Activated T-helper 2 cell treated with anti-CD3 and anti-CD28 coated beads, Interferon-gamma antibody, Interleukin-2, Interleukin-4, amounts not matched to agents 10 μg/mL and 5 μg/mL and 100 μg/mL, durations not matched to agents 14 hours and 24 hours and 36 hours (primary cell): ENCODE results near the gene IQSEC1. TPM values are rescaled to one million over a fixed set of nuclear protein-coding genes. Genes with fewer than 3 reads are reported as not detected.

Source experiments
- DNase-seq: peaks from one replicate; pipeline ENCODE4 v3.0.0; 2021; ENCODE audit warnings: low spot score
- H3K27ac Mint-ChIP-seq: one replicate; pipeline ENCODE4 v1.8.0; 2021; ENCODE audit warnings: mixed read lengths
- H3K27me3 Mint-ChIP-seq: one replicate; pipeline ENCODE4 v1.8.0; 2021; ENCODE audit warnings: low read depth, mixed read lengths
- H3K36me3 Mint-ChIP-seq: one replicate; pipeline ENCODE4 v1.8.0; 2021; ENCODE audit warnings: low read depth, mixed read lengths
- H3K4me1 Mint-ChIP-seq: one replicate; pipeline ENCODE4 v1.8.0; 2021; ENCODE audit warnings: low read depth, mixed read lengths
- H3K4me3 Mint-ChIP-seq: one replicate; pipeline ENCODE4 v1.8.0; 2021; ENCODE audit warnings: low read depth, mild to moderate bottlenecking, moderate library complexity, mixed read lengths
- H3K9me3 Mint-ChIP-seq: one replicate; pipeline ENCODE4 v1.8.0; 2021; ENCODE audit warnings: mixed read lengths
- intact Hi-C: fragments of 100-400 bp; cut with micrococcal nuclease; formaldehyde crosslinking; loops from one replicate; pipeline ENCODE4 v1.15.1; 2023
- total RNA-seq: library from RNA; stranded (reverse); gene quantifications from 2 replicates; pipeline ENCODE4 v1.2.3, GENCODE V29; 2022

IQSEC1 gene
- total RNA-seq, 1 donor from 2014 or later: 28.1 TPM

DNA sequence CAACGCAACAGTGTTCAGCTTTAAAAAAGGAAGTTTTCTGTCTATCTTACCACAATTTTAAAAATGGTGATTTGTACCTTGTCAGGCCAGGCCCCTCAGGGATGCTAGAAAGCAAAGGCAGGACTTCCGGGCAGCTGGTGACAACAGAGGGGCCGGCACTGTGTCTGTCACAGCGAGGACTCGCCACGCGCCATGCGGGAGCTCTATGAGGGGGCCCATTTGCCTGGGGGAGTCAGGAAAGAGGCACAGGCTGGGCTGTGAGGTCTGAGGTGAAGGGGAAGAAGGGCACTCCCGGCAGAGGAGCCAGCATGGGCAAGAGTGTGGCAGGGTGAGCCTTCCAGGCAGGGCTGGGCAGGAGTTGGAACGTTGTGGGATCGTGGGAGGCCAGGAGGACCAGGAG is 7.0 kb downstream of the IQSEC1 start:
- Mint-ChIP-seq H3K9me3 (no peaks in the 10 kb centered on the region), H3K27me3 (no peaks in the 10 kb centered on the region), H3K27ac (no peak overlapping the region), H3K4me1 (peaks cover 38% of the 10 kb centered on the region), H3K36me3 (no peaks in the 10 kb centered on the region), H3K4me3 (no peak overlapping the region)
- intact Hi-C loops: no loop called here
- no peak for DNase-seq

DNA sequence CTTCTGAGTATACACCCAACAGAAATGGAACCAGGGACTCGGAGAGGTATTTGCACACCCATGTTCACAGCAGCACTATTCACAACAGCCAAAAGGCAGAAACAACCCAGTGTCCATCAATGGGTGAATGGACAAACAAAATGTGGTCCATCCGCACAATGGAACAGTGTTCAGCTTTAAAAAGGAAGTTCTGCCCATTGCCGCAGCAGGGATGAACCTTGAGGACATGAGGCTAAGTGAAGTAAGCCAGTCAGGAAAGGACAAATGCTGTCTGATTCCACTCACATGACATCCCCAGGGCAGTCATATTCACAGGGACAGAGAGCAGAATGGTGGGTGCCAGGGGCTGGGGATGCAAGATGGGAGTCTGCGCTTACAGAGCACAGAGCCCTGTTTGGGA is 7.5 kb downstream of the IQSEC1 start:
- H3K9me3 Mint-ChIP-seq: no peaks in the 10 kb centered on the region
- H3K4me3 Mint-ChIP-seq: no peak overlapping the region
- intact Hi-C loops: no loop called here
- H3K36me3 Mint-ChIP-seq: no peaks in the 10 kb centered on the region
- H3K27me3 Mint-ChIP-seq: no peaks in the 10 kb centered on the region
- peaks cover 35% of the 10 kb centered on the region for H3K4me1 Mint-ChIP-seq
- H3K27ac Mint-ChIP-seq: no peak overlapping the region
- no peak for DNase-seq

DNA sequence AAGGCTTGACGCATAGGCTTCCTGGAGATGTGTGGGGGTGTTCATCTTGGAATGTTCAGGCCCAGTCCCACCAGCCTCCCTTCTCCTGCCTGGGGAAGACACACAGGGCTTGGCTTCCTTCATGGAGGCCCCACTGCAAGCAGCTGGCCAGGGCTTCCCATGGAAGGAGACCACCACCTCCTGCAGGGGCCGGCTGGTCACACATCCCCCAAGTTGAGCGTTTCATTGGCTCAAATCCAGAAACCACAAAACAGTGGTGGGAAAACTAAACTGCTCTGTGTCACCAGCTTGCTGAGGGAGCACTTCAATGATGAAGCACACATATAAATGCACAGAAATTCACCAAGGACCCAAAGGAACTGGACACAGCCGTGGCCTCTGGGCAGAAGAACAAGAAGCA is 8.3 kb downstream of the IQSEC1 start:
- Mint-ChIP-seq H3K27me3 (no peaks in the 10 kb centered on the region), H3K27ac (no peak overlapping the region), H3K9me3 (no peaks in the 10 kb centered on the region), H3K4me1 (peaks cover 27% of the 10 kb centered on the region), H3K36me3 (no peaks in the 10 kb centered on the region), H3K4me3 (no peak overlapping the region)
- DNase-seq: no peak
- intact Hi-C loops: no loop called here

DNA sequence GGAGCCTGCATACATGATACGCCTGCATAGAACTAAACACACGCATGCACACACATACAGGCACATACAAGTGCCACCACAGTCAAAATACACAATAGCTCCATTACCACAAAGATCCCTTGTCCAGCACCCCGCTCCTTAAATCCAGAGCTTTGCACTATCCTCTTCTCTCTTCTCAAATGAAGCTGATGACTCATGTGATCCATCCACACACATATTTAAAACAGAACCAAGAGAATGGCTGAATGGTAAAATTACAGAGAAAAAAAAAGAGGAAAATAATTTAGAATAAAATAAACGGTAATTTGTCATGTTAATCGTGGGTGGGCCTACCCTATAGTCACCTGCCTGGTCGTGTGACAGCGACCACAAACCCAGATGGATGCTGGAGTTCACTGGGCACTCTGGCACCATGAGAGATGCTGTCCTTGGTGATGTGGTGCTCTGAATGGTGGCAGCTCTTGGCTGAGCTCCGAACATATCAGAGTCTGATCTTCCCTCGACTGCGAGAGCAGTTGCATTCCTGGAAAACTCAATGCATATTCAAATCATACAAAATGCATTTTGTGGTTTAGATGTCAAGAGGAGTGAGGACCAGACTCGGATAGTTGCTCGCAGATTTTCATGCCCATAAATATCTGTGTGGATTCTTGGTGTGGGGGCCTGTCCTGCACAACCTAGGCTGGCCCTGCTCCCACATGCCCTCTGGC is 8.9 kb downstream of the IQSEC1 start:
- H3K4me1 Mint-ChIP-seq: peaks cover 21% of the 10 kb centered on the region
- peak overlapping the region; percentile 33 for H3K27ac Mint-ChIP-seq
- H3K4me3 Mint-ChIP-seq: no peak overlapping the region
- H3K27me3 Mint-ChIP-seq: no peaks in the 10 kb centered on the region
- no peak for DNase-seq
- H3K9me3 Mint-ChIP-seq: no peaks in the 10 kb centered on the region
- intact Hi-C loops: no loop called here
- no peaks in the 10 kb centered on the region for H3K36me3 Mint-ChIP-seq

DNA sequence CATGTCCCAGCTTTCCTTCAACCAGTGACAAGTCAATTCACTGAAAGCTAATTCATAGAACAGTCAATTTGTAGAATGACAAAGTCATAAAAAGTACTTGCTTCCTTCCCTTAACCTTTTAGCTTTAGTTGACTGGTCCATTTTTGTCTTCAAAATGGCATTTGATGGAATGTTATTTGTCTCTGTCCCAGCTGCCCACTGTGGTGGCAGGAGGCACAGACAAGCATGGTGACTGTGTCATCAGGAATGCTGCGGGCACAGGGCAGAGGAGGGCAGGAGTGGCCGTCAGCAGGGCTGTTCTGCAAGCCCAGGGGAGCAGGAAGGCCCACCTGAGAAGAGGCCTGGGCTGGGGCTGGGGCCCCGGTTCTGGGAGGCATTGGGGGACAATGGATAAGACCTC is 10.0 kb downstream of the IQSEC1 start:
- Mint-ChIP-seq H3K4me1 (peaks cover 12% of the 10 kb centered on the region), H3K36me3 (no peaks in the 10 kb centered on the region), H3K4me3 (no peak overlapping the region), H3K27me3 (no peaks in the 10 kb centered on the region), H3K9me3 (no peaks in the 10 kb centered on the region), H3K27ac (no peak overlapping the region)
- intact Hi-C loops: no loop called here
- no peak for DNase-seq

DNA sequence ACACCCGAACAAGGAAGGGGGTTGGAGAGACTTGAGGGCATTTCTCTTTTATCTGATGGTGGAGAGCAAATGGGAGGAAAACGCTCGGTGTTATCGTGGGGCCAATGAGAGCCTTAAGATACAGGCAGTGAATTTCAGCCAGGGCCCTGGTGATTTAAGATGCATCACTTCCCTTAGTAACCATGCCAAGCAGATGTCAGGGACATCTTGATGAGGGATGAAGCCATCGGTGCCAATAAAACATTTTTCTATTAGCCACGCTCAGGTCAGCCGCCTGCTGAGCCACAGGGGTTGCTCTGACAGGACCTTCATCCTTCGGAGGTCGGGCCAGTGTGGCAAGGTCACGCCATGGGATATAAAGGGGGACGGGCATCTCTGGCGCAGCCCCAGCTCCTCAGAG is 10.6 kb downstream of the IQSEC1 start:
- DNase-seq: no peak
- H3K27ac Mint-ChIP-seq: no peak overlapping the region
- H3K27me3 Mint-ChIP-seq: no peaks in the 10 kb centered on the region
- intact Hi-C loops: no loop called here
- no peak overlapping the region for H3K4me3 Mint-ChIP-seq
- peaks cover 9% of the 10 kb centered on the region for H3K4me1 Mint-ChIP-seq
- no peaks in the 10 kb centered on the region for H3K36me3 Mint-ChIP-seq
- no peaks in the 10 kb centered on the region for H3K9me3 Mint-ChIP-seq

DNA sequence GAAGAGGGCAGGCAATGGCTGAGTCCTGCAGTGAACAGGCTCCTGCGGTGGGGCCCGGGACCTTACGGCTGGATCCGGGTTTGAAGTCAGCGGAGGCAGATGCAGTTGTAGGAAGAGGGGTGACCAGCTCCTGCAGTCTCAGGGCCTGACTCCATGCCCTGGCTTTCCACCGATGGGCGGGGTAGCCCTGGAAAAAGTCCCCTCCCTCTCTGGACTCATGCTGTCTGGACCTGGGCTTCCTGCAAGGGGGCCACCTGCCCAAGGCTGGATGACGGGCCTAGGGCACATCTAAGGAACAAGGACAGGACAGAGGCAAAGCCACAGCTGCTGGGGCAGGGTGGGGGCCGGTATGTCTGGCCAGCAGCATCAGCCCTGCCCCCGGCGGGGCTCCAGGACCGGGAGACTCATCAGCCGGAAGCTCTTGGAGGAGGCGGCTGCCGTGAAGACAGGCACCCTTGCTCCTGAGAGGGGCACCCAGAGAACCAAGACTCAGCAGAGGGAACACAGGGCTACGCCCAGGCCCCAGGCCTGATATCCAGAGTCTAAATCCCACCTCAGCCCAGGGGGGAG is 12.8 kb downstream of the IQSEC1 start:
- H3K4me1 Mint-ChIP-seq: peaks cover 4% of the 10 kb centered on the region
- no peaks in the 10 kb centered on the region for H3K9me3 Mint-ChIP-seq
- no peak for DNase-seq
- H3K27me3 Mint-ChIP-seq: no peaks in the 10 kb centered on the region
- no peak overlapping the region for H3K27ac Mint-ChIP-seq
- intact Hi-C loops: no loop called here
- no peaks in the 10 kb centered on the region for H3K36me3 Mint-ChIP-seq
- H3K4me3 Mint-ChIP-seq: no peak overlapping the region

DNA sequence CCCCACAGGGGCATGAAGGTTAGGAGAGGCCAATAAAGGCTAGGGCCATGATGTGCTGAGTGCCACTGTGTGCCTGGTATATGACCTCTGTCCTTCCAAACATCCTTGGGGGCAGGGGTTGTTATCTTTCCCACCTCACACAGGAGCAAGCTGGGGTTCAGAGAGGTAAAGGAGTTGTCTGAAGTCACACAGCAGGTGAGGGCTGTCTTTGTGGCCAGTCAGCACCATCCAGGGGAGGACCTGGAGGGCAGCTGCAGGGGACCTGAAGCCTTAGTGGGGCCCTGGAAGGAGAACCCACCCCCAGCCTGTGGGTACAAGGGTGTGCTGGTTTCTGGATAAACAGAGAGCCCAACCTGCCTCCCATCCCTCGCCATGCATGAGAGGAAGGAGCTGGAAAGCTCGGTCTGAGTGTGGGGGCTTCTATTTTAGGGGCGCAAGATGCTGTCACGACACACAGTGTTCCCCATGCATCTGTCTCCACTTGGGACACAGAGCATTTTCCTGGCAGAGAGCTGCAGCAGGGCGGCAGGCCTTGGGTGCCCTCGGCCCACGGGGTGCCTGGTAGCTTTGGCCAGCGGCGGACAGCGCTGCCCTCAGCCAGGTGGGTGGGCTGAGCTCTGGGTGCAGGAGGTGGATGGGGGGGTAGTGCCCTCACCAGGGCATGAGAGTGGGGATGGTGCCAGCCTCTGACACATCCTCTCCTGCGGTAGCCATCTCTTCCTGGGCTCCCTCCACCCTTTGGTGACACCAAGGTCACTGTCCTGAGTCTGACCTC is 14.7 kb downstream of the IQSEC1 start:
- no peak overlapping the region for H3K4me3 Mint-ChIP-seq
- no peak overlapping the region for H3K27ac Mint-ChIP-seq
- no peaks in the 10 kb centered on the region for H3K36me3 Mint-ChIP-seq
- no peak for DNase-seq
- no peaks in the 10 kb centered on the region for H3K9me3 Mint-ChIP-seq
- intact Hi-C loops: no loop called here
- H3K4me1 Mint-ChIP-seq: no peaks in the 10 kb centered on the region
- no peaks in the 10 kb centered on the region for H3K27me3 Mint-ChIP-seq

DNA sequence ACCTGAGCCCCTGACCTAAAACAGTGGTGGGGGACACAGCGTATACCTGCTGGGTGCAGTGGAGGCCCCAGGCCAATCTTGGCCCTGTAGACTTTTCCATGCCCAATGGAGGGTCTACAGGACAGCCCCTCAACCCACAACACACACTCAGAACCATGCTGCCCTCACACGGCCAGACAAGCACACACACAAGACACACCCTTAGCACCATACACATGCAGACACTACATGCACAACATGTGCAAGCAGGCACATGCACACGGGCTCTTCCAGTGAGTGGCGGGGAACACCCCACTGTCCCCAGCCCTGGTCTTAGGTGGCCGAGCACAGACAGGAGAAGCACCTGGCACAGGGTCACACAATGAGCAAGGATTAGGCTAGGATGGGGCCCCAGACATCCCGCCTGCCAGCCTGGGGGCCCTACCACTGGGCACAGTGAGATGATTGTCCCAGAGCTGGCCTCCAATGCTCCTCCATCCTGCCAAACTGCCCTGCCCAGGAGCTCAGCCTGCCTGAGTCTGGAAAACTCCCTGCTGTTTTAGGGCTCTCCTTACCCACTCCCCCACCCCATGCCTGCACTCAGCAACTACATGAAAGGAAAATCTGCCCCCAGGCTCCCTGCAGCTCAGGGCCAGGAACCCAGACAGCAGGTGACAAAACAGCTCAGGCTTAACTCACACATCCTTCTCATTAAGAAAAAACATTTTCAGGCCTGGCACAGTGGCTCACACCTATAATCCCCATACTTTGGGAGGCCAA is 15.8 kb downstream of the IQSEC1 start:
- DNase-seq: no peak
- Mint-ChIP-seq H3K36me3 (no peaks in the 10 kb centered on the region), H3K27me3 (peaks cover 2% of the 10 kb centered on the region), H3K27ac (no peak overlapping the region), H3K9me3 (no peaks in the 10 kb centered on the region), H3K4me3 (no peak overlapping the region), H3K4me1 (no peaks in the 10 kb centered on the region)
- intact Hi-C loops: no loop called here

DNA sequence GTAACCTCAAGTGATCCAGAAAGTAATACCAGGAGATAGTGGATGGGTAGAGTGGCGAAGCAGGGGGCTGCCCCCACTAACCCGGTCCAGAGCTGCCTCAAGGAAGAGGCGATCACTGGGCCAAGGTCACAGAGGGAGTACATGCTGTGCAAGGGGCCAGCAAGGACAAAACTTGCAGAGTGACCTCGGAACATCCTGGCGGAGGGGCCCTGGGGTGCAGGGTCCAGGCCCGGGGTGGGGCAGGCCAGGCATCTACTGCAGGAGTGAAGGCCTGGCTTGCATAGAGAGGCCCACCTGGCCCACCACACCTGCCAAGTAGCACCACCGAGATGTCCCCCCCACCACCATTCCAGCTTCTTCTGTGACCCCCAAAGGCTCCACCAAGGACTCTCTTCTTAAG is 17.6 kb downstream of the IQSEC1 start:
- no peaks in the 10 kb centered on the region for H3K4me1 Mint-ChIP-seq
- H3K27me3 Mint-ChIP-seq: peaks cover 2% of the 10 kb centered on the region
- DNase-seq: no peak
- H3K36me3 Mint-ChIP-seq: no peaks in the 10 kb centered on the region
- no peak overlapping the region for H3K27ac Mint-ChIP-seq
- no peak overlapping the region for H3K4me3 Mint-ChIP-seq
- intact Hi-C loops: no loop called here
- H3K9me3 Mint-ChIP-seq: no peaks in the 10 kb centered on the region

DNA sequence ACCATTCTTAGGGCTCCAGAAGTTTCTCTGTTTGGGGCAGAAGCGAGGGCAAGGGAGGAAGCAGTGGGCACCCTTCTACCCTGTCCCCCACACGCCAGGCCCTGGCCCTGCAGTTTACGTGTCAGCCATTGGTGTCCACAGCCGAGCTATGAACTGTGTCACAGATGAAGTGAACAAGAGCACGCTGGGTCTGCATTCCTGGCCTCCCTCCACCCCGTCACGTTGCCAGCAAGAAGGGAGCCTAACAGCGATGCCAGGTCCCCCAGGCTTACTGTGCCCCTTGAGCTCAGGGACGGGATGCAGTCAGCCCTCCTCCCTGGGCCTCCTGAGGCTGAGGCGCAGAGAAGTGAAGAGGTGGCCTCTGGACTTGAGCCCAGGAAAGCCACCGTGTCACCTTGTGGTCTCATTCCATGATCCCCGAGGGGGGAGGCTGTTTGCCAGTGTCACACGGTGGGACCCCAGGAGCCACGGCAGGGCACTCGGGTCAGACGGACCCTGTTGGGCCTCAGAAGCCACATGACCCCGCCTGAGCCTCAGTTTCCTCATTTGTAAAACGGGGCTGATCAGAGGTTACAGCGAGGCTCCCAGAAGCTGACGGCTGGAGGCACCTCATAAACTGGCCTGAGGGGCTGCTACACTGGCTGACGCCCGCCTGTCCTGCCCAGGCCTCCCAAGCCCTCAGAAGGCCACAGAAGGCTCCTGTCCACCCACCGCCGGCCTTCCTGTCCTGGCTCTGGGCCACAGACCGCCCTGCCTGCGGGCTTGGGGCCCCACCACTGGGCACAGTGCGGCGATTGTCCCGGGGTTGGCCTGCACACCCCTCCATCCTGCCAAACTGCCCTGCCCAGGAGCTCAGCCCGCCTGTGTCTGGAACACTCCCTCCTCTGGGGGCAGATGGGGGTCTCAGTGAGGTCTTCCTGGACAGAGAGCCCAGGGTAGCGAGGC is 18.6 kb downstream of the IQSEC1 start:
- Mint-ChIP-seq H3K27me3 (peaks cover 2% of the 10 kb centered on the region), H3K9me3 (no peaks in the 10 kb centered on the region), H3K36me3 (no peaks in the 10 kb centered on the region), H3K4me1 (no peaks in the 10 kb centered on the region), H3K27ac (no peak overlapping the region), H3K4me3 (no peak overlapping the region)
- intact Hi-C loops: no loop called here
- no peak for DNase-seq

DNA sequence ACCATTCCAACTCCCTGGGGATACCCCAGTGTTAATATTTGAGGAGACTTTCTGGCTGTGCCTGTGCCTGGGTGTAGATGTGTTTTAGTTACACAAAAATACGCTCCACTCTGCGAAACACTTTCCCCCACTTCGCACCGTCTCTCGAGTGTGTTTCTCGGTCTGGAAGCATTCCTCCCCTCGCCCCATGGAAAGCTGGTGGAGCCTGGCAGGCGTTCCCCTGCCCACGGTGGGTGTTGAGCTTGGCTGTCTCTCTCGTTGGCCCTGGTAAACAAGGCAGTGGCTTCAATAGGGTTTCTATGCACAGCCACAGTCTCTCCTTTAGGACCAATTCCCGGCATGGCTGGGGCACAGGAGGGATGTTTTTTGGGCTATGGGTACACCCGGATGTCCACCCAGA is 19.3 kb downstream of the IQSEC1 start:
- intact Hi-C loops: no loop called here
- Mint-ChIP-seq H3K4me1 (no peaks in the 10 kb centered on the region), H3K9me3 (no peaks in the 10 kb centered on the region), H3K27me3 (peaks cover 2% of the 10 kb centered on the region), H3K27ac (no peak overlapping the region), H3K4me3 (no peak overlapping the region), H3K36me3 (no peaks in the 10 kb centered on the region)
- no peak for DNase-seq
